ENCODE measurements around the gene ZRANB1. TPM values are rescaled to one million over a fixed set of nuclear protein-coding genes. Genes with fewer than 3 reads are reported as not detected.

ZRANB1 gene
- total RNA-seq, 4 donors from 2014 or later, result 25.9 to 34.2 (median 34.1) TPM

DNA sequence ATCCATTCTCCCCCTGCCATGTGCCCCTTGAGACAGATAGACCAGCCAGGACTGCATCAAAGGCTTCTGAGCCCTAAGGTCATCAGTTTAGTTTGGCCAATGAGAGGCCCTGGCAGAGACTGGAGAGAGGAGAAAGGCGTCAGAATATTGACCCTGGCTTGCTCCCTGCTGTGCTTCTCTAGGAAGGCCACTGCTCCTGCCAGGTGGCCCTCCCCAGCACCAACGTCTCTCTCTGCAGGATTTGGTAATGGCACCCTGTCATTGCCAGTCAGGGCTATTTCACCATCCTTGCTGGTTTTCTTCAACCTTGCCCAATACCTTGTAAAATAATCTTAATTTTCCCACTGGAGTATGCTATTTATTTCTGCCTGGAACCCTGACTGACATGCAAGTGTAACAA lies 38.8 kb upstream of the ZRANB1 start:
- ATAC-seq (ENCODE audit: low FRiP score), result no peak
- TF ChIP-seq CTCF (IDR thresholded peaks at IDR 0.05), result no peak
- DNase-seq (ENCODE audit: low spot score), result no peak

GRCh38 chr10:124904796-124905195 lies 37.1 kb upstream of the ZRANB1 start:
- DNase-seq (ENCODE audit: low spot score) (no peak), ATAC-seq (ENCODE audit: low FRiP score) (no peak)
- TF ChIP-seq CTCF (IDR thresholded peaks at IDR 0.05), result no peak

- no peak for TF ChIP-seq CTCF (IDR thresholded peaks at IDR 0.05)
- no peak for DNase-seq (ENCODE audit: low spot score)
- ATAC-seq (ENCODE audit: low FRiP score), result peak; percentile 68
Measured at GRCh38 chr10:124906551-124907001, 35.3 kb upstream of the ZRANB1 start.

- DNase-seq (ENCODE audit: low spot score) (no peak), ATAC-seq (ENCODE audit: low FRiP score) (no peak)
- TF ChIP-seq CTCF (IDR thresholded peaks at IDR 0.05), result no peak
Measured at GRCh38 chr10:124909563-124909962, 32.4 kb upstream of the ZRANB1 start.

DNA sequence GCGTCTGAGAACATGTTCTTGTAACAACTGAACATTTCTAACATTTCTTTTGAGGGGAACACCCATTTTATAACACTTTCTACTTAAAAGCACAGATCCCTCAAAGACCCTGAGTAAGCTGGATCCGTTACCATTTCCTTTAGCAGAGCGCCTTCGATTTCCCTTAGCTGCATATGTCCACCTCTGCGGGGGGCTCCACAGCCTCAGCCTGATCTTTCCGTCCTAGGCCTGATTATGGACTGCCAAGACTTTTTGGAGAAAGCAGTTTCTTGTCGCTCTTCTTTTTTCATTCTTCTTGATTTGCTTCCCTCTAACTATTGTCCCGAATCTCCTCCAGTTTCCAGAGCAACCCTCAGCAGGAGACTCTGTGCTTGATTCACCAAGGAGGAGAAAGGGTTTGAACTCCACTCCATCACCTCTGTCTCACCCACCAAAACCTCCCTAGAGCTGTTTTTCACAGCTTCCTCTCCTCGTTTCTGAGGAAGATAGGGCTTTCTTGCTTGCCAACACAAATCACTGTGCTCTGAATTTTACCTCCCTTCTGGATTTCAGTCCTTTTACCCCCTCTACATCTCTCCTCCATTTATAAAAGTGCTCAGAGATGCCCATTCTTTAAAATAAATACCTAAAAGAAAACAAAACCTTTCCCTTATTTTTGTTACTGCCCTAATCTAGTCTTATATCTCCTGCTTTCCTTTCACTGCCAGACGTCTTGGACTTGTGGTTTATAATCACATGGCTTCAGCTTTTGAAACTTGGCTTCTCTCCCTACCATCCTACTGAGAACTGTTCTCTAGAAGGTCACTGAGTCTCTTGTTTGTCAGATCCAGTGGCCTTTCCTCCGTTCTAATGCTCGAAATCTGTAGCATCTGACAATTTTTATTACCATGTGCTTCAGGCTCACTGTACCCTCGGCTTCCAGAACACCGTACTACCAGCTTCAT lies 30.5 kb upstream of the ZRANB1 start:
- DNase-seq (ENCODE audit: low spot score), result no peak
- no peak for TF ChIP-seq CTCF (IDR thresholded peaks at IDR 0.05)
- ATAC-seq (ENCODE audit: low FRiP score), result no peak

GRCh38 chr10:124912101-124912886 lies 29.6 kb upstream of the ZRANB1 start:
- ATAC-seq (ENCODE audit: low FRiP score) (no peak), DNase-seq (ENCODE audit: low spot score) (no peak)

More at GRCh38 chr10:124912101-124912886, 29.6 kb upstream of the ZRANB1 start:
- no peak for TF ChIP-seq CTCF (IDR thresholded peaks at IDR 0.05)
